Putamen (tissue), 1 donor: ENCODE measurements around the gene PCMT1.
"Not testable (repeated sequence)": the region's sequence is repeated elsewhere in the genome, so short reads cannot be mapped to it uniquely, and the experiment has no call there.

Source experiments
- DNase-seq: peaks from one replicate; pipeline ENCODE4 v3.0.0-alpha.2; 2016; ENCODE audit warnings: low spot score

The PCMT1 gene

GRCh38 chr6:149750136-149750609 lies 632 bp downstream of the PCMT1 start:
- DNase-seq, result peak; percentile 57

- no peak for DNase-seq
These were observed 1.7 kb downstream of the PCMT1 start for GRCh38 chr6:149751239-149751638.

- not testable (repeated sequence) for DNase-seq
These were observed 2.4 kb downstream of the PCMT1 start for GRCh38 chr6:149751920-149752319.

- DNase-seq, result no peak
These were observed 3.2 kb downstream of the PCMT1 start for GRCh38 chr6:149752600-149753373.

- DNase-seq, result not testable (repeated sequence)
These were observed 3.8 kb downstream of the PCMT1 start for GRCh38 chr6:149753374-149753637.

- DNase-seq, result no peak
These were observed 5.0 kb downstream of the PCMT1 start for GRCh38 chr6:149754548-149754947.

- DNase-seq, result no peak
These were observed 6.0 kb downstream of the PCMT1 start for GRCh38 chr6:149755300-149756260.

- DNase-seq, result no peak
These were observed 6.7 kb downstream of the PCMT1 start for GRCh38 chr6:149756261-149756636.

- no peak for DNase-seq
These were observed 11.9 kb downstream of the PCMT1 start for GRCh38 chr6:149761438-149761837.

- peak; percentile 26 for DNase-seq
These were observed 14.3 kb downstream of the PCMT1 start for GRCh38 chr6:149763866-149764265.

- no peak for DNase-seq
These were observed 16.7 kb downstream of the PCMT1 start for GRCh38 chr6:149766156-149766769.

GRCh38 chr6:149769676-149770075 lies 20.1 kb downstream of the PCMT1 start:
- DNase-seq, result no peak

- no peak for DNase-seq
These were observed 21.6 kb downstream of the PCMT1 start for GRCh38 chr6:149771185-149771584.

- no peak for DNase-seq
These were observed 22.4 kb downstream of the PCMT1 start for GRCh38 chr6:149771925-149772324.

- DNase-seq, result no peak
These were observed 28.1 kb downstream of the PCMT1 start for GRCh38 chr6:149777624-149778023.

GRCh38 chr6:149779644-149779963 lies 30.1 kb downstream of the PCMT1 start:
- DNase-seq, result no peak

GRCh38 chr6:149781715-149782114 lies 32.2 kb downstream of the PCMT1 start:
- DNase-seq, result no peak

- DNase-seq, result no peak
These were observed 32.8 kb downstream of the PCMT1 start for GRCh38 chr6:149782337-149782736.

- no peak for DNase-seq
These were observed 34.0 kb downstream of the PCMT1 start for GRCh38 chr6:149783551-149783950.

GRCh38 chr6:149806127-149806526 lies 56.6 kb downstream of the PCMT1 start:
- DNase-seq, result no peak

GRCh38 chr6:149809798-149810197 lies 60.3 kb downstream of the PCMT1 start:
- no peak for DNase-seq

GRCh38 chr6:149813351-149813750 lies 63.8 kb downstream of the PCMT1 start:
- DNase-seq, result no peak

GRCh38 chr6:149815788-149816187 lies 66.2 kb downstream of the PCMT1 start:
- DNase-seq, result no peak
